ENCODE measurements around the gene APOLD1.
A peak's percentile ranks its signal among the peaks of the same experiment; 100 is the strongest.
"Not testable (repeated sequence)": the region's sequence is repeated elsewhere in the genome, so short reads cannot be mapped to it uniquely, and the experiment has no call there.

Gene APOLD1

GRCh38 chr12:12784911-12785814 is at the start of gene APOLD1:
Gene APOLD1 (plus strand): TSS chr12:12785659. CDS start chr12:12785692, 33 bp downstream.
- Histone ChIP-seq H3K36me3 (ENCODE audit: control insufficient read depth, insufficient read depth, low read length) (no peaks in the 10 kb centered on the region), H3K27me3 (replicated peaks; ENCODE audit: control insufficient read depth, insufficient read depth, low read length) (no peaks in the 10 kb centered on the region), H3K4me3 (replicated peaks; ENCODE audit: low read depth, low read length) (peak within 1 kb of the TSS; percentile 76)
- no peak for DNase-seq (ENCODE audit: extremely low read depth, insufficient read length)
- no peak for TF ChIP-seq CTCF (IDR thresholded peaks at IDR 0.05; ENCODE audit: insufficient read depth, low read length, poor library complexity, severe bottlenecking)

GRCh38 chr12:12736759-12737676 is 48.4 kb upstream of the APOLD1 start:
- DNase-seq (ENCODE audit: extremely low read depth, insufficient read length) = peak; percentile 58
- no peaks in the 10 kb centered on the region for H3K27me3 ChIP-seq (replicated peaks; ENCODE audit: control insufficient read depth, insufficient read depth, low read length)
- H3K4me3 ChIP-seq (replicated peaks; ENCODE audit: low read depth, low read length) = peak overlapping the region; percentile 47
- TF ChIP-seq CTCF (IDR thresholded peaks at IDR 0.05; ENCODE audit: insufficient read depth, low read length, poor library complexity, severe bottlenecking) = peak; percentile 57
- H3K36me3 ChIP-seq (ENCODE audit: control insufficient read depth, insufficient read depth, low read length) = no peaks in the 10 kb centered on the region

DNA sequence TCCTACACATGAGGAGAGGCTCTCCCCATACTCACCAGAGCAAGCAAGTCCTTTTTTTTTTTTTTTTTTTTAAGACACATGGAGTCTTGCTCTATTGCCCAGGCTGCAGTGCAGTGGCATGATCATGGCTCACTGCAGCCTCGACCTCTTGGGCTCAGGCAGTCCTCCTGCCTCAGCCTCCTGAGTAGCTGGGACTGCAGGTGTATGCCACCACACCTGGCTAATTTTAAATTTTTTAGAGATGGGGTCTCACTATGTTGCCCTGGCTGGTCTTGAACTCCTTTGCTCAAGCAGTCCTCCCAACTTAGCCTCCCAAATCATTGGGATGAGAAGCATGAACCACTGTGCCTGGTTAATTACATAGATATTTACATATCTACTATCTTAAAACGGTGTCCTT is 47.3 kb upstream of the APOLD1 start:
- H3K27me3 ChIP-seq (replicated peaks; ENCODE audit: control insufficient read depth, insufficient read depth, low read length); H3K4me3 ChIP-seq (replicated peaks; ENCODE audit: low read depth, low read length); H3K36me3 ChIP-seq (ENCODE audit: control insufficient read depth, insufficient read depth, low read length); DNase-seq (ENCODE audit: extremely low read depth, insufficient read length): not testable (repeated sequence)

GRCh38 chr12:12741660-12742059 is 43.8 kb upstream of the APOLD1 start:
- peaks cover 2% of the 10 kb centered on the region for H3K36me3 ChIP-seq (ENCODE audit: control insufficient read depth, insufficient read depth, low read length)
- no peak for TF ChIP-seq CTCF (IDR thresholded peaks at IDR 0.05; ENCODE audit: insufficient read depth, low read length, poor library complexity, severe bottlenecking)

GRCh38 chr12:12744546-12745305 is 40.7 kb upstream of the APOLD1 start:
- peaks cover 2% of the 10 kb centered on the region for H3K36me3 ChIP-seq (ENCODE audit: control insufficient read depth, insufficient read depth, low read length)
- no peak for TF ChIP-seq CTCF (IDR thresholded peaks at IDR 0.05; ENCODE audit: insufficient read depth, low read length, poor library complexity, severe bottlenecking)
- no peak for DNase-seq (ENCODE audit: extremely low read depth, insufficient read length)
- H3K4me3 ChIP-seq (replicated peaks; ENCODE audit: low read depth, low read length) = no peak overlapping the region
- H3K27me3 ChIP-seq (replicated peaks; ENCODE audit: control insufficient read depth, insufficient read depth, low read length) = no peaks in the 10 kb centered on the region

More at GRCh38 chr12:12741660-12742059, 43.8 kb upstream of the APOLD1 start:
- no peak for DNase-seq (ENCODE audit: extremely low read depth, insufficient read length)
- no peaks in the 10 kb centered on the region for H3K27me3 ChIP-seq (replicated peaks; ENCODE audit: control insufficient read depth, insufficient read depth, low read length)
- no peak overlapping the region for H3K4me3 ChIP-seq (replicated peaks; ENCODE audit: low read depth, low read length)
